DOHH2 (cell line): ENCODE measurements around the gene ZNF521.

Experiments
- H3F3A ChIP-seq: fragments of 200-600 bp; sonication (generic), shearing (Covaris generic); 2 replicates; pipeline ENCODE4 v1.6.0; 2016; ENCODE audit warnings: antibody characterized with exemption, mild to moderate bottlenecking; ENCODE audit not compliant: control insufficient read depth, insufficient read depth
- H3K27ac ChIP-seq: fragments of 200-600 bp; sonication (generic); 2 replicates; pipeline ENCODE4 v1.5.1; 2014; ENCODE audit warnings: low read depth, mild to moderate bottlenecking, low read length, moderate library complexity
- H3K27me3 ChIP-seq: fragments of 200-600 bp; sonication (generic); 2 replicates; pipeline ENCODE4 v1.6.1; 2014; ENCODE audit warnings: mild to moderate bottlenecking, low read length, mixed read lengths; ENCODE audit not compliant: control insufficient read depth
- H3K36me3 ChIP-seq: fragments of 200-600 bp; sonication (generic); 2 replicates; pipeline ENCODE4 v1.6.1; 2014; ENCODE audit warnings: mild to moderate bottlenecking, low read length, moderate library complexity, mixed read lengths; ENCODE audit not compliant: control insufficient read depth
- H3K4me1 ChIP-seq: fragments of 200-600 bp; sonication (generic); 2 replicates; pipeline ENCODE4 v1.6.1; 2014; ENCODE audit warnings: mild to moderate bottlenecking, low read length, mixed read lengths; ENCODE audit not compliant: control insufficient read depth
- H3K4me2 ChIP-seq: fragments of 200-600 bp; sonication (generic); 2 replicates; pipeline ENCODE4 v1.6.0; 2014; ENCODE audit warnings: mild to moderate bottlenecking, low read length, moderate library complexity
- H3K4me3 ChIP-seq: fragments of 200-600 bp; sonication (generic); 2 replicates; pipeline ENCODE4 v1.5.1; 2014; ENCODE audit warnings: mild to moderate bottlenecking, low read length, mixed read lengths
- H3K79me2 ChIP-seq: fragments of 200-600 bp; sonication (generic); 2 replicates; pipeline ENCODE4 v1.6.1; 2014; ENCODE audit warnings: mild to moderate bottlenecking, low read length, mixed read lengths; ENCODE audit not compliant: control insufficient read depth
- H3K9me2 ChIP-seq: fragments of 200-600 bp; sonication (generic); replicated peaks from 2 replicates; pipeline ENCODE4 v1.6.1; 2014; ENCODE audit warnings: mild to moderate bottlenecking, low read length, mixed read lengths; ENCODE audit not compliant: control insufficient read depth
- H3K9me3 ChIP-seq: fragments of 200-600 bp; sonication (generic); 2 replicates; pipeline ENCODE4 v1.6.1; 2014; ENCODE audit warnings: antibody characterized with exemption, low read length, mixed read lengths; ENCODE audit not compliant: control insufficient read depth, insufficient read depth
- H4K20me1 ChIP-seq: fragments of 200-600 bp; sonication (generic); 2 replicates; pipeline ENCODE4 v1.6.0; 2014; ENCODE audit warnings: low read depth, mild to moderate bottlenecking, antibody characterized with exemption, low read length, moderate library complexity; ENCODE audit not compliant: control insufficient read depth, insufficient read depth
- CTCF ChIP-seq: fragments of 200-600 bp; sonication (generic); IDR thresholded peaks from one replicate; pipeline ENCODE4 v1.5.1; 2014; ENCODE audit warnings: antibody characterized with exemption, mild to moderate bottlenecking, low read depth, low read length; ENCODE audit not compliant: poor library complexity, severe bottlenecking
- EZH2phosphoT487 ChIP-seq: fragments of 200-600 bp; sonication (generic); IDR thresholded peaks from 2 replicates; pipeline ENCODE4 v1.6.1; 2017; ENCODE audit warnings: borderline replicate concordance, mild to moderate bottlenecking, antibody characterized with exemption, low read length, moderate library complexity, mixed read lengths

Gene ZNF521

GRCh38 chr18:25349131-25349925, 2.6 kb downstream of the ZNF521 start:
- peaks cover 15% of the 10 kb centered on the region for H3F3A ChIP-seq
- TF ChIP-seq CTCF (no peak), EZH2phosphoT487 (no peak)
- H3K27me3 ChIP-seq: peaks cover 51% of the 10 kb centered on the region
- H3K4me3 ChIP-seq: no peak overlapping the region
- H3K4me1 ChIP-seq: peaks cover 5% of the 10 kb centered on the region
- H3K4me2 ChIP-seq: no peak overlapping the region
- H3K79me2 ChIP-seq: no peaks in the 10 kb centered on the region
- H3K9me3 ChIP-seq: no peaks in the 10 kb centered on the region
- H3K9me2 ChIP-seq: no peaks in the 10 kb centered on the region
- no peaks in the 10 kb centered on the region for H4K20me1 ChIP-seq
- H3K36me3 ChIP-seq: no peaks in the 10 kb centered on the region
- no peak overlapping the region for H3K27ac ChIP-seq

GRCh38 chr18:25348386-25349130, 3.4 kb downstream of the ZNF521 start:
- TF ChIP-seq CTCF: no peak
- no peak for TF ChIP-seq EZH2phosphoT487
- Histone ChIP-seq H3K79me2 (no peaks in the 10 kb centered on the region), H3K4me3 (no peak overlapping the region), H3K9me3 (no peaks in the 10 kb centered on the region), H3K9me2 (no peaks in the 10 kb centered on the region), H3K27me3 (peaks cover 44% of the 10 kb centered on the region), H3K27ac (no peak overlapping the region), H3K36me3 (no peaks in the 10 kb centered on the region), H3F3A (peaks cover 15% of the 10 kb centered on the region), H3K4me1 (peaks cover 5% of the 10 kb centered on the region), H4K20me1 (no peaks in the 10 kb centered on the region), H3K4me2 (no peak overlapping the region)

GRCh38 chr18:25346561-25346960, 5.4 kb downstream of the ZNF521 start:
- no peak for TF ChIP-seq CTCF
- no peak for TF ChIP-seq EZH2phosphoT487
- H4K20me1 ChIP-seq: no peaks in the 10 kb centered on the region
- no peaks in the 10 kb centered on the region for H3K4me1 ChIP-seq
- no peak overlapping the region for H3K27ac ChIP-seq
- no peaks in the 10 kb centered on the region for H3K9me3 ChIP-seq
- no peak overlapping the region for H3K4me3 ChIP-seq
- peaks cover 33% of the 10 kb centered on the region for H3K27me3 ChIP-seq
- H3F3A ChIP-seq: peaks cover 3% of the 10 kb centered on the region; the same call in 1 of the 2 replicates
- H3K4me2 ChIP-seq: no peak overlapping the region
- no peaks in the 10 kb centered on the region for H3K9me2 ChIP-seq
- no peaks in the 10 kb centered on the region for H3K36me3 ChIP-seq
- no peaks in the 10 kb centered on the region for H3K79me2 ChIP-seq
